AG09309 (cell line): ENCODE measurements around the gene SLC23A3.

Experiments
- DNase-seq: peaks from one replicate; pipeline ENCODE4 v3.0.0-alpha.2; 2010; ENCODE audit warnings: low read depth
- H3K4me3 ChIP-seq: 2 replicates; pipeline ENCODE4 v1.5.1; 2011; ENCODE audit warnings: mild to moderate bottlenecking, low read depth, low read length, moderate library complexity; ENCODE audit not compliant: control insufficient read depth
- TF ChIP-seq, protein P1 (sequence below): IDR thresholded peaks from 2 replicates; pipeline ENCODE4 v1.5.1; 2011; ENCODE audit warnings: mild to moderate bottlenecking, low read depth, low read length, inconsistent platforms; ENCODE audit not compliant: insufficient read depth, control insufficient read depth; ENCODE audit errors: missing control alignments

The SLC23A3 gene

DNA sequence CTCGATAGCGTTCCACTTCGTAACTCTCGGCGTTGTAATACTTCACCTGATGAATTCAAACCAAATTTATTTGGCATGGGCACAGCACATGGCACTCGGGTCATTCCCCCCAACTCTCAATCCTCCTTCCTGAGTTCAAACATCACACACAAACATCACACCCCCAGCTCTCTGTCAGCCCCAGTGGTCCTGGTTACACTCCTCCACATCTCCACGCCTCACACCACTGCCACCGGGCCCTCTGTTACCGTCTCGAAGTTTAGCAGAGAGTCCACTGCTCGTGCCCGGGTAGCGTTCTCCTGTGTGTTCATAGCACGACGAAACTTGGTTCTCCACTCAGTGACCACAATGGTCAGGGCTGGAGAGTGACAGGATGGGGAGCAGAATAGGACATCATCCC lies 44.3 kb upstream of the SLC23A3 start:
- H3K4me3 ChIP-seq, result no peak overlapping the region
- no peak for DNase-seq
- TF ChIP-seq, protein P1, sequence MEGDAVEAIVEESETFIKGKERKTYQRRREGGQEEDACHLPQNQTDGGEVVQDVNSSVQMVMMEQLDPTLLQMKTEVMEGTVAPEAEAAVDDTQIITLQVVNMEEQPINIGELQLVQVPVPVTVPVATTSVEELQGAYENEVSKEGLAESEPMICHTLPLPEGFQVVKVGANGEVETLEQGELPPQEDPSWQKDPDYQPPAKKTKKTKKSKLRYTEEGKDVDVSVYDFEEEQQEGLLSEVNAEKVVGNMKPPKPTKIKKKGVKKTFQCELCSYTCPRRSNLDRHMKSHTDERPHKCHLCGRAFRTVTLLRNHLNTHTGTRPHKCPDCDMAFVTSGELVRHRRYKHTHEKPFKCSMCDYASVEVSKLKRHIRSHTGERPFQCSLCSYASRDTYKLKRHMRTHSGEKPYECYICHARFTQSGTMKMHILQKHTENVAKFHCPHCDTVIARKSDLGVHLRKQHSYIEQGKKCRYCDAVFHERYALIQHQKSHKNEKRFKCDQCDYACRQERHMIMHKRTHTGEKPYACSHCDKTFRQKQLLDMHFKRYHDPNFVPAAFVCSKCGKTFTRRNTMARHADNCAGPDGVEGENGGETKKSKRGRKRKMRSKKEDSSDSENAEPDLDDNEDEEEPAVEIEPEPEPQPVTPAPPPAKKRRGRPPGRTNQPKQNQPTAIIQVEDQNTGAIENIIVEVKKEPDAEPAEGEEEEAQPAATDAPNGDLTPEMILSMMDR, result no peak

- DNase-seq, result no peak
- H3K4me3 ChIP-seq, result no peak overlapping the region
- TF ChIP-seq, protein P1, result no peak
Observed at GRCh38 chr2:219213486-219214071, 43.8 kb upstream of the SLC23A3 start.

DNA sequence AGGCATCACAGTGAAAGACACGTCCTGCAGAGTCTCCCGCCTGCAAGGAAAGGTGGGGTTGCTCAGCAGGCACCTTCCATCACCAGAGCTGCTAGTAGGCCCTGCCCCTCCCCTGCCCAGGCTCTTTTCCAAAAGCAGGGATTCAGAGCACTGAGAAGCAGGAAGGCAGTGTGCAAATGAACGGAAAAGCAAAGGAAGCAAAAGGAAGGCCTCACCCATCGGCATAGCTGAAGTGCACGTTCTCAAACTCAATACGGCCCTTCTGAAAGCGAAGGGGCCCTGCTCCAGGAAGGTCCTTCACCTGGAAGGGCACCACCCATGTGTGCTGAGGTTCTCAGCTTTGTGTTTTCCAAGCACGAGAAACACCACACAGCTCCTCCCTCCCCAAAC lies 43.2 kb upstream of the SLC23A3 start:
- TF ChIP-seq, protein P1, result no peak
- DNase-seq, result no peak
- H3K4me3 ChIP-seq, result no peak overlapping the region

- no peak overlapping the region for H3K4me3 ChIP-seq
- TF ChIP-seq, protein P1, result no peak
- no peak for DNase-seq
Observed at GRCh38 chr2:219210886-219211362, 41.1 kb upstream of the SLC23A3 start.

DNA sequence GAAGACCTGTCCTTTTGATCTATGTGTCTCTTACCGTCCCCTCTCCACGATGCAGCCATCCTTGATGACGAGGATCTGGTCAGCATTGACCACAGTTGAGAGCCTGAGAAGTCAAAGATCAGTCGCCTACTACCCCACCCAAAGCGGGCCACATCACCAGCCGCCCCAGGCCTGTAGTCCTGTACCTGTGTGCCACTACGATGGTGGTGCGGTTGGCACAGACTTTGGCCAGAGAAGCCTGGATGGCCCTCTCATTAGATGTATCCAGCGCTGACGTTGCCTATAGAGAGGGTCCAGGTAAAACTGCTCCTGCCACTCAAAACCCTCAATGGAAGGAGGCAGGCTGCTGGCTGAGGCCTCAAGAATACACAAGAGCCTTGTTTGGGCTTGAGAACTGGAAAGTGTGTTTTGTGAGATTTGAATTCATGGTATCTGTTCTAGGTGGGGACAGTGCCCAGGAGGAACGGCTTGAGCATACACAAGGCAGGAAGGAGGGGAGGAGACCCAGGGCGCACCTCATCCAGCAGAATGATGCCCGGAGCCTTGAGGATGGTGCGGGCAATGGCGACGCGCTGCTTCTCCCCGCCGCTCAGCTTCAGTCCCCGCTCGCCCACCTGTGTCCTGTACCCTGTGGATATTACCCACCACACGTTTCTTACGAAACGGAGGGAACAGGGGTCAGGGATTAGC lies 40.5 kb upstream of the SLC23A3 start:
- TF ChIP-seq, protein P1, result no peak
- H3K4me3 ChIP-seq, result no peak overlapping the region
- DNase-seq, result no peak

- no peak for DNase-seq
- H3K4me3 ChIP-seq, result no peak overlapping the region
- TF ChIP-seq, protein P1, result no peak
Observed at GRCh38 chr2:219209236-219210195, 39.7 kb upstream of the SLC23A3 start.
